Measurements from ENCODE around the gene PRSS27. TPM values are rescaled to one million over a fixed set of nuclear protein-coding genes. Genes with fewer than 3 reads are reported as not detected.

The PRSS27 gene
- total and polyA plus RNA-seq, 2 of the 8 experiments (the other 6 are each of a cell fraction or from before 2014, with no cell fraction given), result 1.3 to 7.5 TPM

DNA sequence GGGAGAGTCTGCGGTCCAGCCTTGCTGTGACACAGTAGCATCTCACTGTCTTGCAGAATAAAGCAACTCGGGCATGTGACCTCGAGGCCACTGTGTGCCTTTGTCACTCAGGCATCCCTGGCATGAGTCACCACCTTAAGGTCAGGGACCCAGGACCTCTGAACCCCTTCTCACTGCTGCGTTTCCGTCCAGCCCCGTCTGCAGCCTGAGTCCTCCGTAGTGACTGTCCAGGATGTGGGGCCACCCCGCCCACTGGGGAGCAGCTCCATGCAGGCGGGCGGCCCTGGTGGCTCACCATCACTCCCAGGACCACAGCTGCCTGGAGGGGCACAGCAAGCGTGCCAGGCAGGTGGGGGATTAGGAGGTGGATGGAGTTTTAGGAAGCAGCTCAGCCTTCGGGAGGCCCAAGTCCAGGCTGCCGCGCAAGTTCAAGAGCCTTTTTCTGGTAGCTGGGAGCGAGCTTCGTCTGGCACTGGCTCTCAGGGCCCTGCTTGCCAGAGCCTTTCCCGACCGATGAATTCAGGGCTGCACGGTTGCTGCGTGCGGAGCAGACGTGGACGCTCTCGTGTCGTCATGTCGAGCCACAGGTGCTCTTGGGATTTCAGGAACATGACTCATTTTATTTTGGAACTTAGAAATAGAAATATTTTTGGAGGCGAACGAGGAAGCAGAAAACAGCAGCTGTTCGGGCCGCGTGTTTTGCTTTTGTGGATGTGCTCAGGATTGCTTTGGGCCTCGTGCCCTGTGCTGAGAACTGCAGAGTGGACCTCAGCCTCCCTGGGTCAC lies 20.9 kb downstream of the PRSS27 start:
- H4K91ac ChIP-seq (replicated peaks; ENCODE audit: insufficient read length, low read length), result no peak overlapping the region
- H3K18ac ChIP-seq (ENCODE audit: extremely low read depth, low read length), result no peak overlapping the region
- H2BK120ac ChIP-seq (replicated peaks; ENCODE audit: low read depth, low read length), result no peak overlapping the region
- FAIRE-seq (no peak), DNase-seq (ENCODE audit: low read depth in 1 of 2, low spot score in 2 of 2) (no peak)
- H4K20me1 ChIP-seq (replicated peaks in 1 of 2; ENCODE audit: control insufficient read depth in 1 of 2, insufficient read depth in 2 of 2, low read length in 2 of 2), result peaks cover 0 to 16% of the 10 kb centered on the region in 2 experiments
- H3K27ac ChIP-seq (ENCODE audit: low read depth, low read length), result no peak overlapping the region
- no peak overlapping the region for H3K9ac ChIP-seq (replicated peaks in 1 of 4; ENCODE audit: extremely low read depth in 1 of 4, low read depth in 3 of 4, low read length in 3 of 4)
- H3K9me3 ChIP-seq (ENCODE audit: insufficient read depth in 2 of 2, low read depth in 1 of 2, low read length in 1 of 2), result no peaks in the 10 kb centered on the region
- no peak overlapping the region for H3K14ac ChIP-seq (ENCODE audit: insufficient read length)
- no peak overlapping the region for H2AK5ac ChIP-seq (ENCODE audit: low read depth, low read length)
- no peaks in the 10 kb centered on the region for H3K79me2 ChIP-seq (ENCODE audit: control insufficient read depth in 1 of 2, insufficient read depth in 2 of 2, low read length in 2 of 2)
- ChIA-PET POLR2A (ENCODE audit: partially characterized antibody) (interaction anchor here (1.1 to 1.9 kb wide), 3 partner anchors 11 to 96 kb away, joined by 4 to 9 read pairs (median 5); partner anchors contain the start of gene KCTD5), CTCF (ENCODE audit: partially characterized antibody) (interaction anchor here (0.8 kb wide), 2 partner anchors 9 to 169 kb away, joined by 3 read pairs; no protein-coding TSS in a partner anchor)
- no peaks in the 10 kb centered on the region for H3K23me2 ChIP-seq (ENCODE audit: low read depth, low read length)
- H3K56ac ChIP-seq (replicated peaks; ENCODE audit: insufficient read length, low read depth, low read length), result no peak overlapping the region
- H2BK12ac ChIP-seq (ENCODE audit: low read depth, low read length), result no peak overlapping the region
- H3K4me3 ChIP-seq (ENCODE audit: extremely low read depth in 1 of 4, insufficient read depth in 2 of 4, low read depth in 3 of 4, low read length in 4 of 4), result no peak overlapping the region
- no peak overlapping the region for H2BK20ac ChIP-seq (ENCODE audit: low read length)
- no peak overlapping the region for H4K8ac ChIP-seq (ENCODE audit: extremely low read depth, insufficient read depth, low read length)
- no peak overlapping the region for H3K23ac ChIP-seq (ENCODE audit: insufficient read length)
- WGBS, 2 experiments (ENCODE audit: extremely low coverage in 1 of 2, insufficient coverage in 1 of 2, insufficient read length in 1 of 2, insufficient replicate concordance in 2 of 2, low coverage in 1 of 2, low lambda C conversion rate in 2 of 2, missing lambda C conversion rate in 1 of 2), result 90% methylated on average over 27 of the region's 32 CpGs; no CpG with 5 or more reads in 1 of the 2 experiments
- no peaks in the 10 kb centered on the region for H3K79me1 ChIP-seq (ENCODE audit: low read depth, low read length)
- H3K4me1 ChIP-seq (replicated peaks in 1 of 4; ENCODE audit: control insufficient read depth in 3 of 4, insufficient read depth in 4 of 4, low read length in 3 of 4), result no peaks in the 10 kb centered on the region
- H3K27me3 ChIP-seq (replicated peaks in 1 of 4; ENCODE audit: control insufficient read depth in 3 of 4, extremely low read depth in 1 of 4, insufficient read depth in 3 of 4, low read length in 3 of 4), result no peaks in the 10 kb centered on the region
- H4K5ac ChIP-seq (ENCODE audit: insufficient read length, low read depth, low read length), result no peak overlapping the region
- H2AFZ ChIP-seq (ENCODE audit: low read length), result no peak overlapping the region
- H3K4me2 ChIP-seq (ENCODE audit: insufficient read depth in 1 of 2, low read depth in 2 of 2, low read length in 2 of 2), result no peak overlapping the region
- peaks cover 0 to 22% (median 8%) of the 10 kb centered on the region in 4 experiments; a peak in 4 of 8 replicates for H3K36me3 ChIP-seq (ENCODE audit: control insufficient read depth in 2 of 4, insufficient read depth in 4 of 4, low read length in 3 of 4)
- H3K4ac ChIP-seq (replicated peaks; ENCODE audit: insufficient read length, low read depth, low read length), result no peak overlapping the region
- H2BK15ac ChIP-seq (ENCODE audit: low read length), result no peak overlapping the region
- no peak overlapping the region; the same call in 1 of the 2 replicates for H2BK5ac ChIP-seq (ENCODE audit: low read depth, low read length)
- TF ChIP-seq GABPA (IDR thresholded peaks at IDR 0.05; ENCODE audit: borderline replicate concordance, insufficient read depth, low read length) (no peak), ZNF274 (IDR thresholded peaks at IDR 0.05; ENCODE audit: borderline replicate concordance, extremely low read depth, low read length) (no peak), RNF2 (IDR thresholded peaks at IDR 0.05; ENCODE audit: borderline replicate concordance, low read depth, low read length, missing control alignments, poor library complexity, severe bottlenecking) (no peak), CTBP2 (IDR thresholded peaks at IDR 0.05; ENCODE audit: borderline replicate concordance, insufficient read depth, insufficient read length, low read length) (no peak), HDAC2 (IDR thresholded peaks at IDR 0.05; ENCODE audit: borderline replicate concordance in 1 of 2, low read depth in 2 of 2, low read length in 2 of 2) (no peak), SP4 (IDR thresholded peaks at IDR 0.05; ENCODE audit: low read length) (no peak), CEBPB (IDR thresholded peaks at IDR 0.05; ENCODE audit: low read depth, low read length) (no peak), TCF12 (IDR thresholded peaks at IDR 0.05; ENCODE audit: low read depth, low read length) (no peak), SIRT6 (IDR thresholded peaks at IDR 0.05; ENCODE audit: low read length) (no peak), TAF1 (IDR thresholded peaks at IDR 0.05; ENCODE audit: low read depth, low read length) (no peak), NANOG (IDR thresholded peaks at IDR 0.05; ENCODE audit: insufficient read depth, low read depth, low read length, poor library complexity, severe bottlenecking) (no peak), SUZ12 (IDR thresholded peaks at IDR 0.05; ENCODE audit: low read length) (no peak)
